Measurements from ENCODE around the gene KREMEN1.

GRCh38 chr22:29144786-29145160, 71.9 kb downstream of the KREMEN1 start:
- TF ChIP-seq EZH2 (IDR thresholded peaks at IDR 0.05; ENCODE audit: low read depth, unreplicated experiment) (no peak), POLR2AphosphoS5 (IDR thresholded peaks at IDR 0.05; ENCODE audit: low read depth) (no peak), CTCF (conservative IDR thresholded peaks at IDR 0.05; ENCODE audit: low read depth in 2 of 2) (no peak), EZH2phosphoT487 (IDR thresholded peaks at IDR 0.05; ENCODE audit: unreplicated experiment) (no peak), CREB1 (CRISPR knock-in tag; IDR thresholded peaks at IDR 0.05; ENCODE audit: low read depth) (no peak), REST (IDR thresholded peaks at IDR 0.05; ENCODE audit: unreplicated experiment) (no peak)
